Activated CD4-positive, alpha-beta T cell treated with anti-CD3 and anti-CD28 coated beads, Interleukin-2, amount 10 ng/mL, durations not matched to agents 24 days and 14 days (primary cell): ENCODE results near the gene XPO5. TPM values are rescaled to one million over a fixed set of nuclear protein-coding genes. Genes with fewer than 3 reads are reported as not detected.
"Not testable (repeated sequence)": the region's sequence is repeated elsewhere in the genome, so short reads cannot be mapped to it uniquely, and the experiment has no call there.

Source experiments
- DNase-seq: peaks from one replicate; pipeline ENCODE4 v3.0.0; 2022
- H3K27ac Mint-ChIP-seq: one replicate; pipeline ENCODE4 v1.8.0; 2022; ENCODE audit warnings: mild to moderate bottlenecking, mixed read lengths
- H3K27me3 Mint-ChIP-seq: one replicate; pipeline ENCODE4 v1.8.0; 2022; ENCODE audit warnings: mixed read lengths
- H3K36me3 Mint-ChIP-seq: one replicate; pipeline ENCODE4 v1.8.0; 2022; ENCODE audit warnings: low read depth, mild to moderate bottlenecking, mixed read lengths
- H3K4me1 Mint-ChIP-seq: one replicate; pipeline ENCODE4 v1.8.0; 2021; ENCODE audit warnings: mixed read lengths
- H3K4me3 Mint-ChIP-seq: one replicate; pipeline ENCODE4 v1.8.0; 2022; ENCODE audit warnings: mild to moderate bottlenecking, moderate library complexity, mixed read lengths
- H3K9me3 Mint-ChIP-seq: one replicate; pipeline ENCODE4 v1.8.0; 2021; ENCODE audit warnings: mixed read lengths
- intact Hi-C: fragments of 100-400 bp; cut with micrococcal nuclease; formaldehyde crosslinking; loops from one replicate; pipeline ENCODE4 v1.15.1; 2023
- total RNA-seq: library from RNA; stranded (reverse); gene quantifications from 2 replicates; pipeline ENCODE4 v1.2.3, GENCODE V29; 2022

Gene XPO5
- total RNA-seq, 1 donor from 2014 or later, result 143 TPM

GRCh38 chr6:43570876-43571441 is 4.9 kb downstream of the XPO5 start:
- intact Hi-C loops, result loop anchor here (10.0 kb wide), 2 partner anchors 186 to 674 kb away; partner anchors contain the start of gene HSP90AB1
- peak overlapping the region; percentile 36 for H3K4me3 Mint-ChIP-seq

GRCh38 chr6:43559328-43559727 is 16.5 kb downstream of the XPO5 start:
- H3K27ac Mint-ChIP-seq, result no peak overlapping the region
- no peaks in the 10 kb centered on the region for H3K9me3 Mint-ChIP-seq
- no peaks in the 10 kb centered on the region for H3K4me1 Mint-ChIP-seq
- H3K36me3 Mint-ChIP-seq, result peaks cover 71% of the 10 kb centered on the region
- H3K27me3 Mint-ChIP-seq, result no peaks in the 10 kb centered on the region
- no peak for DNase-seq
- intact Hi-C loops, result no loop called here
- H3K4me3 Mint-ChIP-seq, result no peak overlapping the region

More at GRCh38 chr6:43570876-43571441, 4.9 kb downstream of the XPO5 start:
- no peaks in the 10 kb centered on the region for H3K27me3 Mint-ChIP-seq
- peak overlapping the region; percentile 88 for H3K27ac Mint-ChIP-seq
- H3K36me3 Mint-ChIP-seq, result peaks cover 62% of the 10 kb centered on the region
- no peaks in the 10 kb centered on the region for H3K9me3 Mint-ChIP-seq
- H3K4me1 Mint-ChIP-seq, result peaks cover 27% of the 10 kb centered on the region
- peak; percentile 70 for DNase-seq

GRCh38 chr6:43557620-43558019 is 18.2 kb downstream of the XPO5 start:
- DNase-seq, H3K9me3 Mint-ChIP-seq, H3K27me3 Mint-ChIP-seq, H3K27ac Mint-ChIP-seq, intact Hi-C loops, H3K4me1 Mint-ChIP-seq, H3K4me3 Mint-ChIP-seq: not testable (repeated sequence)
- H3K36me3 Mint-ChIP-seq, result peaks cover 74% of the 10 kb centered on the region

DNA sequence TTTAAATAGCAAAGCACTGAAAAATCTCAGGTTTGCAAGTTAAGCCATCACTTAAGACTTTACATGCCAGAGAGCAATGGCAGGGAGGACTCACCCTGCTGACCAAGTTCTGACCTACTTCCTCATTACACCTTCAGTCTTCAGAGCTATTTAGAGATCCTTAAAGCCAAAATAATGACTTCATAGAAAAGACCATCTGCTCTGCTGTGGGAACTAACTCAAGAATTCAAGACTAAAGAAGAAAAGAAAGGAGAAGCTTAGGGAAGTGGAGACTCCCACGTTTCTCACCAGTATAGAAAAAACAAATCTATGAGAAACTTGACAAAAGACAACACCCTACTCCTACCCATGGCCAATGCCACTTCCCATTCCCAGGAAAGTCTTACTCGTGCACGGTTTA is 28.6 kb downstream of the XPO5 start:
- Mint-ChIP-seq H3K36me3 (peaks cover 70% of the 10 kb centered on the region), H3K27ac (no peak overlapping the region), H3K4me3 (no peak overlapping the region), H3K9me3 (no peaks in the 10 kb centered on the region), H3K4me1 (peaks cover 1% of the 10 kb centered on the region), H3K27me3 (no peaks in the 10 kb centered on the region)
- DNase-seq, result no peak
- intact Hi-C loops, result no loop called here

DNA sequence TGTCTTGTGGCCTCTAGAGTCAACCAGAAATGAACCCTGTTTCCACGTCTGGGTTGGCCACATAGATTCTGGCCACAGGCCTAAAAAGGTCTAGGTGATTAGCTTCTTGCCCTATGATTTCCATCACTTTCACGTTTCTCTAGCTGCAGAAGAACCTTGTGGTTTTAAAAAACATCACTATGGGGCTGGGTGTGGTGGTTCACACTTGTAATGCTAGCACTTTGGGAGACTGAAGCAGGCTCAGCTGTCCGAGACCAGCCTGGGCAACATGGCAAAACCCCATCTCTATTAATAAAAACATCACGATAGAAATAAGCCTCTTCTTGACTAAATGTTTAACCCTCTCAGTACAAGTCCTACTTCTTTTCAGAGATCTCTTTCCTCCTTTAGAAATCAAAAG is 31.4 kb downstream of the XPO5 start:
- intact Hi-C loops, result no loop called here
- Mint-ChIP-seq H3K4me1 (peaks cover 1% of the 10 kb centered on the region), H3K36me3 (peaks cover 63% of the 10 kb centered on the region), H3K27me3 (no peaks in the 10 kb centered on the region), H3K4me3 (no peak overlapping the region), H3K27ac (no peak overlapping the region), H3K9me3 (no peaks in the 10 kb centered on the region)
- no peak for DNase-seq

- H3K27me3 Mint-ChIP-seq, result no peaks in the 10 kb centered on the region
- H3K4me1 Mint-ChIP-seq, result peaks cover 1% of the 10 kb centered on the region
- intact Hi-C loops, result no loop called here
- H3K9me3 Mint-ChIP-seq, result no peaks in the 10 kb centered on the region
- no peak for DNase-seq
- no peak overlapping the region for H3K4me3 Mint-ChIP-seq
- H3K36me3 Mint-ChIP-seq, result peaks cover 64% of the 10 kb centered on the region
- no peak overlapping the region for H3K27ac Mint-ChIP-seq
These were observed 33.9 kb downstream of the XPO5 start for GRCh38 chr6:43541774-43542471.

GRCh38 chr6:43540507-43540906 is 35.3 kb downstream of the XPO5 start:
- intact Hi-C loops, result no loop called here
- H3K4me1 Mint-ChIP-seq, result peaks cover 1% of the 10 kb centered on the region
- no peaks in the 10 kb centered on the region for H3K27me3 Mint-ChIP-seq
- no peak for DNase-seq
- no peak overlapping the region for H3K4me3 Mint-ChIP-seq
- peaks cover 54% of the 10 kb centered on the region for H3K36me3 Mint-ChIP-seq
- no peak overlapping the region for H3K27ac Mint-ChIP-seq
- no peaks in the 10 kb centered on the region for H3K9me3 Mint-ChIP-seq

- H3K4me3 Mint-ChIP-seq, H3K27me3 Mint-ChIP-seq, DNase-seq, H3K27ac Mint-ChIP-seq, H3K4me1 Mint-ChIP-seq, H3K9me3 Mint-ChIP-seq, intact Hi-C loops: not testable (repeated sequence)
- H3K36me3 Mint-ChIP-seq, result peaks cover 53% of the 10 kb centered on the region
These were observed 36.4 kb downstream of the XPO5 start for GRCh38 chr6:43539409-43539808.

DNA sequence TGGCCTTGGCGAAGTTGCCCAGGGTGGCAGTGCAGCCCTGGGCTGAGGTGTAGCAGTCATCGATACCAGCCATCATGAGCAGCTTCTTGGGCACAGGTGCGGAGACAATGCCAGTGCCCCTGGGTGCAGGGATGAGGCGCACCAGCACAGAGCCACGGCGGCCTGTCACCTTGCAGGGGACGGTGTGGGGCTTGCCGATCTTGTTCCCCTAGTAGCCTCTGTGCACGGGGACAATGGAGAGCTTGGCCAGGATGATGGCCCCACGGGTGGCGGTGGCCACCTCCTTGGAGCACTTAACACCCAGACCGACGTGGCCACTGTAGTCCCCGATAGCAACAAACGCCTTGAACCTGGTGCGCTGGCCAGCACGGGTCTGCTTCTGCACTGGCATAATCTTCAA is 36.9 kb downstream of the XPO5 start:
- peaks cover 51% of the 10 kb centered on the region for H3K36me3 Mint-ChIP-seq
- H3K27ac Mint-ChIP-seq, H3K4me1 Mint-ChIP-seq, H3K9me3 Mint-ChIP-seq, intact Hi-C loops, H3K4me3 Mint-ChIP-seq, DNase-seq, H3K27me3 Mint-ChIP-seq: not testable (repeated sequence)

DNA sequence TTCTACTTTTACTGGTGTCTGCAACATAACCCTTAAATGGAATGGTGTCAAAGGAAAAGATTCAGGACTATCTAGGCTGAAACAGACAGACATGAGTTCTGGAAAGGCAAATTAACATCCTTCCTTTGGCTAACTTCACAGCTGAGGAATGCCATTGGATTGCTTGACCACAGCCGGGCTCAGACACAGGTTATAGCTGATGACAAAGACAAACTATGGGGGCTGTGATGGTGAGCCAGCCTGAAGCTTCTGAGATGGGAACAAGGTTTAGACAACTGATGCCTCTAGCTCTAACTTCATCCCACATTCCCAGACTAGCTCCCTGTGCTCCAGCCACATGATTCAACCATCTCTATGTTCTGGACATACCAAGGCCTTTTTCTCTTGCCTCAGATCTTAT is 43.6 kb downstream of the XPO5 start:
- no peak for DNase-seq
- intact Hi-C loops, result no loop called here
- H3K4me1 Mint-ChIP-seq, result peaks cover 3% of the 10 kb centered on the region
- H3K4me3 Mint-ChIP-seq, result no peak overlapping the region
- no peaks in the 10 kb centered on the region for H3K27me3 Mint-ChIP-seq
- no peak overlapping the region for H3K27ac Mint-ChIP-seq
- no peaks in the 10 kb centered on the region for H3K9me3 Mint-ChIP-seq
- peaks cover 63% of the 10 kb centered on the region for H3K36me3 Mint-ChIP-seq

GRCh38 chr6:43524483-43524961 is 51.3 kb downstream of the XPO5 start:
- H3K4me1 Mint-ChIP-seq, result peaks cover 5% of the 10 kb centered on the region
- H3K36me3 Mint-ChIP-seq, result peaks cover 85% of the 10 kb centered on the region
- no peaks in the 10 kb centered on the region for H3K9me3 Mint-ChIP-seq
- DNase-seq, result no peak
- H3K27me3 Mint-ChIP-seq, result no peaks in the 10 kb centered on the region
- H3K27ac Mint-ChIP-seq, result no peak overlapping the region
- intact Hi-C loops, result no loop called here
- H3K4me3 Mint-ChIP-seq, result no peak overlapping the region

- DNase-seq, result no peak
- H3K27ac Mint-ChIP-seq, result no peak overlapping the region
- intact Hi-C loops, result no loop called here
- no peak overlapping the region for H3K4me3 Mint-ChIP-seq
- no peaks in the 10 kb centered on the region for H3K27me3 Mint-ChIP-seq
- peaks cover 78% of the 10 kb centered on the region for H3K36me3 Mint-ChIP-seq
- no peaks in the 10 kb centered on the region for H3K9me3 Mint-ChIP-seq
- peaks cover 5% of the 10 kb centered on the region for H3K4me1 Mint-ChIP-seq
These were observed 52.6 kb downstream of the XPO5 start for GRCh38 chr6:43523284-43523683.

GRCh38 chr6:43522547-43523261 is 53.1 kb downstream of the XPO5 start:
- Mint-ChIP-seq H3K4me1 (peaks cover 5% of the 10 kb centered on the region), H3K36me3 (peaks cover 72% of the 10 kb centered on the region), H3K4me3 (no peak overlapping the region), H3K27ac (peak overlapping the region; percentile 30), H3K9me3 (no peaks in the 10 kb centered on the region), H3K27me3 (no peaks in the 10 kb centered on the region)
- intact Hi-C loops, result no loop called here
- DNase-seq, result no peak

DNA sequence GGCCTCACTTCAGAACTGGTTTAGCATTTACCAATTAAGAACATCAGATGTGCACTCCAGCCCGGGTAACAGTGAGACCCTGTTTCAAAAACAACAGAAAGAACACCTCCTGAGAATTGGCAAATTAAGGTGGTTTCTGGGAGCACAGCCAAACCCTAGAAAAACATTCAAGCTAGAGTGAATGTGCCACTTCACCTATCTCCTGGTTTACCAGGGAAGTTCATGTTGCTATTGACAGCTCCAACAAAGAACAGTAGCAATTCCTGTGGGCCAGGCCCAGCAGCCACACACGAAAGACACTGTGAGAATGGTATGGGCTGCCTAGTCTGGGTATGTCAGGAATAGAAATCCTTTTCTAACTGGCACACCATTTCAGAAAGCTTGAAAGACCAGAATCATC is 54.0 kb downstream of the XPO5 start:
- no peaks in the 10 kb centered on the region for H3K27me3 Mint-ChIP-seq
- no peaks in the 10 kb centered on the region for H3K9me3 Mint-ChIP-seq
- DNase-seq, result no peak
- no peak overlapping the region for H3K27ac Mint-ChIP-seq
- intact Hi-C loops, result no loop called here
- peaks cover 63% of the 10 kb centered on the region for H3K36me3 Mint-ChIP-seq
- no peak overlapping the region for H3K4me3 Mint-ChIP-seq
- H3K4me1 Mint-ChIP-seq, result peaks cover 5% of the 10 kb centered on the region
